B cell (primary cell): ENCODE results near the gene PSMF1. TPM values are rescaled to one million over a fixed set of nuclear protein-coding genes. Genes with fewer than 3 reads are reported as not detected.

Experiments
- ATAC-seq: fragments of 200-7000 bp; cut with Tn5 transposase; one replicate; pipeline ENCODE4 v1.10.0; 2021; ENCODE audit warnings: low read depth, mild to moderate bottlenecking, moderate number of reproducible peaks, moderate library complexity
- CTCF ChIA-PET: fragments of 350-600 bp; sonication (Branson Sonifier 250); formaldehyde crosslinking; loops from one replicate; lab custom pipeline; 2021; ENCODE audit warnings: antibody characterized with exemption, inconsistent platforms; lab: Charles Lee
- POLR2A ChIA-PET: fragments of 350-600 bp; sonication (Branson Sonifier 250); formaldehyde crosslinking; loops from one replicate; lab custom pipeline; 2021; ENCODE audit warnings: antibody characterized with exemption; lab: Charles Lee
- DNase-seq: peaks from one replicate; pipeline ENCODE4 v3.0.0; 2013
- H2AFZ ChIP-seq: 2 replicates; pipeline ENCODE4 v1.6.1; 2012; ENCODE audit warnings: mild to moderate bottlenecking, low read depth, low read length; ENCODE audit not compliant: insufficient read depth, poor library complexity, severe bottlenecking
- H3K27ac ChIP-seq, 2 donors: 1 replicate in 1 of 2; 2 replicates in 1 of 2; pipeline ENCODE4 v1.5.1; 2012 to 2013; ENCODE audit warnings: low read length in 2 of 2, mild to moderate bottlenecking in 2 of 2, moderate library complexity in 1 of 2
- H3K27me3 ChIP-seq, 4 experiments: fragments of 200-600 bp in 1 of 4; sonication (generic) in 1 of 4; replicated peaks in 1 of 4; 1 replicate in 2 of 4; 2 replicates in 2 of 4; pipeline versions ENCODE4 v1.6.1 to v1.7.0; 2013 to 2016; ENCODE audit warnings: low read length in 3 of 4, mild to moderate bottlenecking in 2 of 4, mixed read lengths in 1 of 4, moderate library complexity in 1 of 4; ENCODE audit not compliant: insufficient read depth in 4 of 4, control insufficient read depth in 3 of 4; ENCODE audit errors: control extremely low read depth in 1 of 4
- H3K36me3 ChIP-seq, 2 experiments: replicated peaks in 1 of 2; 1 replicate in 1 of 2; 2 replicates in 1 of 2; pipeline versions ENCODE4 v1.6.1 to v1.7.1; 2013; ENCODE audit warnings: low read length in 1 of 2; ENCODE audit not compliant: insufficient read depth in 2 of 2, control insufficient read depth in 1 of 2; ENCODE audit errors: control extremely low read depth in 1 of 2, extremely low read depth in 1 of 2
- H3K4me1 ChIP-seq, 2 donors: fragments of 200-600 bp in 1 of 2; sonication (generic) in 1 of 2; 1 replicate in 1 of 2; 2 replicates in 1 of 2; pipeline versions ENCODE4 v1.5.1 to v1.6.1; 2013 to 2017; ENCODE audit warnings: low read length in 2 of 2; ENCODE audit not compliant: control insufficient read depth in 2 of 2, insufficient read depth in 2 of 2
- H3K4me2 ChIP-seq: replicated peaks from 2 replicates; pipeline ENCODE3; 2012; ENCODE audit warnings: mild to moderate bottlenecking, low read depth, low read length; ENCODE audit not compliant: poor library complexity, severe bottlenecking
- H3K4me3 ChIP-seq, 5 experiments: fragments of 200-600 bp in 1 of 5; sonication (generic) in 1 of 5; 1 replicate in 3 of 5; 2 replicates in 2 of 5; pipeline versions ENCODE4 v1.5.1 to v1.7.0; 2011 to 2016; ENCODE audit warnings: low read length in 4 of 5, mild to moderate bottlenecking in 4 of 5, low read depth in 2 of 5, control low read depth in 1 of 5, moderate library complexity in 1 of 5; ENCODE audit not compliant: insufficient read depth in 1 of 5; ENCODE audit errors: control extremely low read depth in 1 of 5, extremely low read depth in 1 of 5
- H3K79me2 ChIP-seq: fragments of 200-600 bp; sonication (generic); one replicate; pipeline ENCODE4 v1.6.0; 2016; ENCODE audit warnings: low read length; ENCODE audit not compliant: control insufficient read depth, insufficient read depth
- H3K9ac ChIP-seq: fragments of 200-600 bp; sonication (generic); 2 replicates; pipeline ENCODE4 v1.6.1; 2017; ENCODE audit warnings: mild to moderate bottlenecking, low read length, moderate library complexity
- H3K9me3 ChIP-seq, 3 donors: one replicate each; pipeline versions ENCODE4 v1.6.1 to v1.7.1; 2013; ENCODE audit warnings: low read length in 2 of 3; ENCODE audit not compliant: control insufficient read depth in 2 of 3, insufficient read depth in 1 of 3; ENCODE audit errors: control extremely low read depth in 1 of 3
- H4K20me1 ChIP-seq: 2 replicates; pipeline ENCODE4 v1.6.0; 2012; ENCODE audit warnings: mild to moderate bottlenecking, low read length; ENCODE audit not compliant: insufficient read depth, control insufficient read depth, poor library complexity, severe bottlenecking
- H3K27ac Mint-ChIP-seq: one replicate; pipeline ENCODE4 v1.8.0; 2021; ENCODE audit warnings: mixed read lengths
- H3K27me3 Mint-ChIP-seq: one replicate; pipeline ENCODE4 v1.8.0; 2021; ENCODE audit warnings: mixed read lengths
- H3K4me1 Mint-ChIP-seq: one replicate; pipeline ENCODE4 v1.8.0; 2021; ENCODE audit warnings: mixed read lengths
- H3K4me3 Mint-ChIP-seq: one replicate; pipeline ENCODE4 v1.8.0; 2021; ENCODE audit warnings: mixed read lengths
- H3K9me3 Mint-ChIP-seq: one replicate; pipeline ENCODE4 v1.8.0; 2022; ENCODE audit warnings: mixed read lengths; ENCODE audit not compliant: insufficient read depth
- CTCF ChIP-seq: fragments of 200-600 bp; IDR thresholded peaks from one replicate; pipeline ENCODE4 v1.8.0; 2022; ENCODE audit warnings: antibody characterized with exemption, mild to moderate bottlenecking
- EZH2 ChIP-seq: IDR thresholded peaks from 2 replicates; pipeline ENCODE4 v1.6.1; 2012; ENCODE audit warnings: borderline replicate concordance, low read depth, mild to moderate bottlenecking, moderate library complexity, low read length; ENCODE audit not compliant: insufficient read depth, poor library complexity, severe bottlenecking
- whole genome bisulfite sequencing: methylation state at CpG from one replicate; pipeline ENCODE4 v1.1.5; 2013; ENCODE audit warnings: missing lambda C conversion rate; ENCODE audit not compliant: insufficient coverage; 5-methylcytosine and 5-hydroxymethylcytosine counted together
- intact Hi-C: fragments of 100-400 bp; cut with micrococcal nuclease; formaldehyde crosslinking; loops from one replicate; pipeline ENCODE4 v1.10.0; 2022
- polyA plus RNA-seq: library from polyadenylated mRNA; depleted of rRNA; stranded (reverse); fragments of >200 nt; gene quantifications from 2 replicates; pipeline ENCODE4 v1.2.3, GENCODE V29; 2012
- total RNA-seq, 2 donors: library from RNA; stranded (reverse); fragments of 120-200 nt in 1 of 2; gene quantifications; 1 replicate in 1 of 2; 2 replicates in 1 of 2; pipeline versions ENCODE4 v1.2.3 to v1.2.4, GENCODE V29; 2013 to 2022

PSMF1 gene
- total and polyA plus RNA-seq, 2 donors (not counting 1 experiment from before 2014, with no cell fraction given) = 113 to 132 TPM

GRCh38 chr20:1171461-1172093 is 53.2 kb downstream of the PSMF1 start:
- no peak overlapping the region for H2AFZ ChIP-seq
- H3K4me1 ChIP-seq = no peaks in the 10 kb centered on the region
- H3K9me3 ChIP-seq = no peaks in the 10 kb centered on the region
- 95% methylated on average over 4 of the region's 4 CpGs for WGBS
- CTCF ChIA-PET = no interaction called here
- no peaks in the 10 kb centered on the region for H4K20me1 ChIP-seq
- H3K27ac ChIP-seq = no peak overlapping the region
- H3K9me3 Mint-ChIP-seq = no peaks in the 10 kb centered on the region
- H3K27me3 ChIP-seq = no peaks in the 10 kb centered on the region
- TF ChIP-seq CTCF (no peak), EZH2 (no peak)
- POLR2A ChIA-PET = no interaction called here
- H3K4me1 Mint-ChIP-seq = no peaks in the 10 kb centered on the region
- H3K9ac ChIP-seq = no peak overlapping the region
- H3K4me3 ChIP-seq = no peak overlapping the region
- H3K79me2 ChIP-seq = no peaks in the 10 kb centered on the region
- no peak for DNase-seq
- intact Hi-C loops = no loop called here
- no peak overlapping the region for H3K4me2 ChIP-seq
- no peak overlapping the region for H3K27ac Mint-ChIP-seq
- H3K36me3 ChIP-seq = peaks cover 5 to 69% of the 10 kb centered on the region in 2 experiments
- ATAC-seq = no peak
- no peak overlapping the region for H3K4me3 Mint-ChIP-seq
- no peaks in the 10 kb centered on the region for H3K27me3 Mint-ChIP-seq

- no peak for DNase-seq
- 100% methylated on average over 4 of the region's 4 CpGs for WGBS
- POLR2A ChIA-PET = no interaction called here
- Mint-ChIP-seq H3K4me3 (no peak overlapping the region), H3K4me1 (no peaks in the 10 kb centered on the region), H3K9me3 (no peaks in the 10 kb centered on the region), H3K27ac (no peak overlapping the region), H3K27me3 (no peaks in the 10 kb centered on the region)
- Histone ChIP-seq H3K27me3 (no peaks in the 10 kb centered on the region), H3K79me2 (no peaks in the 10 kb centered on the region), H3K4me1 (no peaks in the 10 kb centered on the region), H3K9ac (no peak overlapping the region), H3K9me3 (no peaks in the 10 kb centered on the region), H2AFZ (no peak overlapping the region), H3K27ac (no peak overlapping the region), H3K4me3 (no peak overlapping the region), H4K20me1 (no peaks in the 10 kb centered on the region), H3K36me3 (peaks cover 1 to 49% of the 10 kb centered on the region in 2 experiments), H3K4me2 (no peak overlapping the region)
- no peak for ATAC-seq
- CTCF ChIA-PET = no interaction called here
- intact Hi-C loops = no loop called here
- no peak for TF ChIP-seq EZH2
- TF ChIP-seq CTCF = no peak
Observed at GRCh38 chr20:1173698-1174097, 55.3 kb downstream of the PSMF1 start.
